Endothelial cell of umbilical vein (primary cell): ENCODE results near the gene SLC5A9.

Experiments used
- CTCF ChIP-seq, 2 donors: IDR thresholded peaks; 1 replicate in 1 of 2; 2 replicates in 1 of 2; pipeline ENCODE4 v1.5.1; 2011; ENCODE audit warnings: low read length in 2 of 2, mild to moderate bottlenecking in 2 of 2, moderate library complexity in 2 of 2, control low read depth in 1 of 2, inconsistent platforms in 1 of 2, low read depth in 1 of 2; ENCODE audit not compliant: insufficient read depth in 1 of 2; ENCODE audit errors: extremely low read depth in 1 of 2
- EZH2 ChIP-seq: IDR thresholded peaks from 2 replicates; pipeline ENCODE4 v1.6.1; 2012; ENCODE audit warnings: borderline replicate concordance, low read depth, mild to moderate bottlenecking, moderate library complexity, low read length, inconsistent platforms; ENCODE audit not compliant: severe bottlenecking
- FOS ChIP-seq: IDR thresholded peaks from 2 replicates; pipeline ENCODE4 v1.6.1; 2011; ENCODE audit warnings: mild to moderate bottlenecking, low read length, moderate library complexity, borderline replicate concordance; ENCODE audit not compliant: insufficient read depth
- MAX ChIP-seq: IDR thresholded peaks from 2 replicates; pipeline ENCODE4 v1.6.1; 2011; ENCODE audit not compliant: insufficient read depth, insufficient read length
- MYC ChIP-seq: IDR thresholded peaks from one replicate; pipeline ENCODE4 v1.6.1; 2011; ENCODE audit warnings: mild to moderate bottlenecking, low read depth, low read length
- POLR2A ChIP-seq: IDR thresholded peaks from 2 replicates; pipeline ENCODE4 v1.6.1; 2012; ENCODE audit warnings: low read depth, mild to moderate bottlenecking, control low read depth, low read length
- POLR2AphosphoS5 ChIP-seq: IDR thresholded peaks from 2 replicates; pipeline ENCODE4 v1.6.1; 2012; ENCODE audit warnings: low read depth, mild to moderate bottlenecking, control low read depth, low read length, moderate library complexity; ENCODE audit not compliant: insufficient read depth

DNA sequence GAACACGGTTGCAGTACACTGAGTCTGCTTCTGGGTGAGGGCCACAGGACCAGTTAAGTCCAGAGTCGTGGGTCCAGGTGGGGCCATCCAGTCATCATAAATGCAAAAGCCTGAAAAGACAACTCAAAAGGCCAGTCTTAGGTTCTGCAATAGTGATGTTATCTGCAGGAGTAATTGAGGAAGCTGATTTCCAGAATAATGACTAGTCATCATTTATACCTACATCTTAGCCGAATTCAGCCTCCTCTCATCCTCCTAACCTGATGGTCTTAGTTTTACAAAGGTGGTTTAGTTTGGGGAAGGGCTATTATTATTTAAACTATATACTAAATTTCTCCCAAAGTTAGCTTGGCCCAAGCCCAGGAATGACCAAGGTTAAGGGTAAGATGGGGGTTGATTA lies 23.5 kb upstream of the SLC5A9 start:
- TF ChIP-seq POLR2A = no peak
- no peak for TF ChIP-seq CTCF (IDR thresholded peaks at IDR 0.05; ENCODE audit: extremely low read depth in 1 of 2, insufficient read depth in 1 of 2, low read depth in 1 of 2, low read length in 2 of 2)
- no peak for TF ChIP-seq POLR2AphosphoS5
- TF ChIP-seq FOS = no peak
- no peak for TF ChIP-seq EZH2
- TF ChIP-seq MYC = no peak
- TF ChIP-seq MAX = no peak
